Activated CD8-positive, alpha-beta memory T cell treated with anti-CD3 and anti-CD28 coated beads, Interleukin-2, amount 50 U/mL, for 1 hour (primary cell): Measurements from ENCODE around the gene ANAPC15.

ENCODE experiments used
- DNase-seq: peaks from one replicate; pipeline ENCODE4 v3.0.0-alpha.2; 2020; ENCODE audit errors: extremely low read depth

Gene ANAPC15

GRCh38 chr11:72084965-72085364 lies 27.5 kb downstream of the ANAPC15 start:
- DNase-seq = no peak

GRCh38 chr11:72084076-72084475 lies 28.4 kb downstream of the ANAPC15 start:
- DNase-seq = no peak

- no peak for DNase-seq
Observed at GRCh38 chr11:72083414-72083813, 29.1 kb downstream of the ANAPC15 start.

GRCh38 chr11:72081821-72082453 lies 30.6 kb downstream of the ANAPC15 start:
- DNase-seq = no peak

- DNase-seq = no peak
Observed at GRCh38 chr11:72081184-72081644, 31.3 kb downstream of the ANAPC15 start.

- DNase-seq = peak; percentile 98
Observed at GRCh38 chr11:72080326-72081183, 31.9 kb downstream of the ANAPC15 start, which contains the start of the genes LRRC51 and NUMA1. Gene LRRC51 (plus strand): TSS chr11:72080850. CDS start chr11:72089084, 8,234 bp downstream. Gene NUMA1 (minus strand): TSS chr11:72080542. CDS start chr11:72035943, 44,599 bp downstream.

- no peak for DNase-seq
Observed at GRCh38 chr11:72079819-72080325, 32.6 kb downstream of the ANAPC15 start.

- DNase-seq = no peak
Observed at GRCh38 chr11:72078477-72078876, 34.0 kb downstream of the ANAPC15 start.

GRCh38 chr11:72075756-72076155 lies 36.7 kb downstream of the ANAPC15 start:
- DNase-seq = no peak

GRCh38 chr11:72075109-72075508 lies 37.4 kb downstream of the ANAPC15 start:
- no peak for DNase-seq

GRCh38 chr11:72072348-72072747 lies 40.1 kb downstream of the ANAPC15 start:
- no peak for DNase-seq

GRCh38 chr11:72070491-72070890 lies 42.0 kb downstream of the ANAPC15 start:
- DNase-seq = no peak

GRCh38 chr11:72069787-72070251 lies 42.7 kb downstream of the ANAPC15 start:
- no peak for DNase-seq

- DNase-seq = no peak
Observed at GRCh38 chr11:72069200-72069599, 43.3 kb downstream of the ANAPC15 start.

GRCh38 chr11:72067676-72068075 lies 44.8 kb downstream of the ANAPC15 start:
- no peak for DNase-seq

- DNase-seq = no peak
Observed at GRCh38 chr11:72067266-72067665, 45.2 kb downstream of the ANAPC15 start.

GRCh38 chr11:72066855-72067254 lies 45.6 kb downstream of the ANAPC15 start:
- no peak for DNase-seq

- no peak for DNase-seq
Observed at GRCh38 chr11:72061739-72062396, 50.6 kb downstream of the ANAPC15 start.
